Measurements from ENCODE around the gene PTCH1. TPM values are rescaled to one million over a fixed set of nuclear protein-coding genes. Genes with fewer than 3 reads are reported as not detected.

The PTCH1 gene
- total RNA-seq, 2 experiments from 2014 or later = 3.4 to 4.0 TPM

DNA sequence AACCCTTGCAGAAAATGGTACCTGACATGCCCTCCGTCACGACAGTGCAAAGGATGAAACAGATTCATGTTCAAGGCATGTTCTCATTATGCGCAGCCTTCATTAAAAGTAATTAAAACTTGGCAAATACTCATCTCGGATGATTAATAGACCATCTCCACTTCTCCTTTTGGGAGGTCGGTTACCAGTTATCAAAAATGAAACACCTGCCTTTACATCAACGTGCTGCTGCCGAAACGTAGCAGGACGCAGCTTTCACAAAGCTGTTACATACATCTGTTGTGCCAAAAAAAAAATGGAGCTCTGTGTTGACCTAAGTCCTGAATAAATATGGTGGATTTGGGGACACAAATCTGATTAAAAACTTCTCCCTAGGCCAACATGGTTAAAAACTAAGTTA, 75.7 kb downstream of the PTCH1 start:
- H3K27me3 Mint-ChIP-seq (ENCODE audit: low read depth) = no peaks in the 10 kb centered on the region
- H3K4me3 Mint-ChIP-seq = no peak overlapping the region
- intact Hi-C loops (cut with micrococcal nuclease) = no loop called here
- peaks cover 2% of the 10 kb centered on the region for H3K4me1 Mint-ChIP-seq (ENCODE audit: low read depth)
- H3K9me3 Mint-ChIP-seq = no peaks in the 10 kb centered on the region
- H3K27ac Mint-ChIP-seq = no peak overlapping the region
- H3K36me3 Mint-ChIP-seq (ENCODE audit: low read depth) = no peaks in the 10 kb centered on the region
- DNase-seq = no peak
- CTCF ChIA-PET = interaction anchor here (0.6 kb wide), 1 partner anchor 29 kb away, joined by 4 read pairs; no protein-coding TSS in a partner anchor

DNA sequence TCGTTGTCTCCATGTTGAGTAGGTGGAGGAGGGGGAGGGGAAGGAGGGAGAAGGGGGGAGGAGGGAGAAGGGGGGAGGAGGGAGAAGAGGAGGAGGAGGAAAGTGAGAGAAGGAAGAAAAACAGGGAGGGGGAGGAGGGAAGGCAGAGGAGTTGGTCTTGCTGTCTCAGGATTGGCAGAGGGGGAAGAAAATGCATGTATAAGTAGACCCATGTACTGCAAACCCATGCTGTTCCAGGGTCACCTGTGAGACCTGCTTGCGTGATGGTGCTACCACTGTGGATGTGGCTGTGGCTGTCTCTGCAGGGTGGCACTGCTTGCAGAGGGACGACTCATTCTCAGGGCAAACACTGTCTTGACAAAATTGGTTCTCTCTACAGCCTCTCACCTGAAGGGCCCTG, 76.3 kb downstream of the PTCH1 start:
- H3K27me3 Mint-ChIP-seq (ENCODE audit: low read depth) = no peaks in the 10 kb centered on the region
- no peaks in the 10 kb centered on the region for H3K9me3 Mint-ChIP-seq
- CTCF ChIA-PET = no interaction called here
- H3K4me3 Mint-ChIP-seq = no peak overlapping the region
- H3K4me1 Mint-ChIP-seq (ENCODE audit: low read depth) = no peaks in the 10 kb centered on the region
- DNase-seq = no peak
- intact Hi-C loops (cut with micrococcal nuclease) = no loop called here
- no peaks in the 10 kb centered on the region for H3K36me3 Mint-ChIP-seq (ENCODE audit: low read depth)
- no peak overlapping the region for H3K27ac Mint-ChIP-seq

DNA sequence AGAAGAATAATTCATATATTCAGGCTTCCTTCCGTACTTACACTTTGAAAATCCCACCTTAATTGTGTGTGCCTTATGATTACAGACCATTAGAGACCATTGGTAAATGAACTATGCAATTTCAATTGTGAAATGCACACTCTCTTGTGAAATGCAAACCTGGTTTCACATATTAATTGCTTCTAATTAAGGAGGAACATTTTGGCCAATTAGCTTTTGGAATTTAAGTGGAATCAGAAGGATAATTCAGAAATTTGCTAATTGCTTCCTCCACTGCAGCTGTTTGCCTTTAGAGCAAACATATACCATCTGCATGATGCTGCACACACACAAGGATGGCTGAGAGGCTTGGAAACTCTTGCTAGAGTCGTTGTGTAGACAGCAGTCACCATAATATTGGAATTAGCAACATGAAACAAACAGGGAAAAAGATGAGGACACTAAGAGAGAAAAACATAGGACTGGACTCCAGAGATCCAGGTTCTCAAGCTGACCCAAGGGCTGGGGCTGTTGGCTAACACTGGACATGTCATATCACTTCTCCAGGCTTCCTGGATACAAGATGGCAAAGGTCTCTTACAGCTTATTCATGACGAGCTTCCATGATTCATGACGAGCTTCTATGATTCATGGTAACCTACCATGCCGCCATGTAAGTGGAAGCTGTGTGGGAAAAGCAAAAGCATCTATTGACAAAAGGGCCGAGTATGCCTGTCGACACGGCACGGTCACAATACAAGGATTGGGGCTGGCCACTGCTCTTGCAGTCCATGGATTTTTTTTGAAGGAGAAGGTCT, 78.0 kb downstream of the PTCH1 start:
- no peak for DNase-seq
- Mint-ChIP-seq H3K27me3 (ENCODE audit: low read depth) (no peaks in the 10 kb centered on the region), H3K36me3 (ENCODE audit: low read depth) (no peaks in the 10 kb centered on the region), H3K9me3 (no peaks in the 10 kb centered on the region), H3K4me1 (ENCODE audit: low read depth) (peaks cover 6% of the 10 kb centered on the region), H3K4me3 (no peak overlapping the region), H3K27ac (no peak overlapping the region)
- intact Hi-C loops (cut with micrococcal nuclease) = no loop called here
- CTCF ChIA-PET = no interaction called here

DNA sequence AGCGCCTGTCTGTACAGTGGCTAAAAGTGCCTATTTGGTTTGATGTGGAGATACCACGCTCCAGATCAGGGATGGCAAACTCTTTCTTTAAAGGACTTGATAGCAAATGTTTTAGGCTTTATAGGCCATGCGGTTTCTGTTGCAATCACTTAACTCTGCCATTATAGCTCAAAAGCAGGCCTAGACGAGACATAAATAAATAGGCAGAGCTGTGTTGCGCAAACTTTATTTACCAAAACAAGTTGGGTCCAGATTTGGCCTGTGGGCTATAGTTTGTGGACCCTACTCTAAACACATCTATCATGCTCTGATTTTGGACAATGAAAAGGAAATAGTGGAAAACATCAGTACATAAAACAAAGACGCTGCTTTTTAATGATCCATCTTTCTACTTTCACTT, 79.2 kb downstream of the PTCH1 start:
- no peak for DNase-seq
- H3K27ac Mint-ChIP-seq = no peak overlapping the region
- CTCF ChIA-PET = no interaction called here
- intact Hi-C loops (cut with micrococcal nuclease) = no loop called here
- H3K4me3 Mint-ChIP-seq = no peak overlapping the region
- H3K27me3 Mint-ChIP-seq (ENCODE audit: low read depth) = no peaks in the 10 kb centered on the region
- no peaks in the 10 kb centered on the region for H3K9me3 Mint-ChIP-seq
- no peaks in the 10 kb centered on the region for H3K36me3 Mint-ChIP-seq (ENCODE audit: low read depth)
- peaks cover 6% of the 10 kb centered on the region for H3K4me1 Mint-ChIP-seq (ENCODE audit: low read depth)

DNA sequence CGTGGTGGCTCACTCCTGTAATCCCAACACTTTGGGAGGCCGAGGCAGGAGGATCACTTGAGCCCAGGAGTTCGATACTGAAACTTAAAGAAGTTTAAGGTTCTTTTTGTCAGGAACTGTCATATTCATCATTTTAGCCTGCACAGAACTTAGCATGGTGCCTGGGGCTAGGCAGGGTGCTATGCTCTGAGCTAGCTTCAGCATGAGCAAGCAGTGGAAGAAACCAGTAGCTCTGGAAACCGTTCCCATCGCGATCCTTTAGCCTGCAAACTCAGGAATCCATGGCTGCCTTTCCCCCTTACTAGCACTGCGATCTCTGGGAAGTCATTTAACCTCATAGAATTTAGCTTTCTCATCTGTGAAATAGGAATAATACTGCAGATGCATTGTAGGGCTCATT, 80.4 kb downstream of the PTCH1 start:
- Mint-ChIP-seq H3K36me3 (ENCODE audit: low read depth) (no peaks in the 10 kb centered on the region), H3K27me3 (ENCODE audit: low read depth) (no peaks in the 10 kb centered on the region), H3K4me1 (ENCODE audit: low read depth) (peaks cover 6% of the 10 kb centered on the region), H3K27ac (no peak overlapping the region), H3K4me3 (no peak overlapping the region), H3K9me3 (no peaks in the 10 kb centered on the region)
- CTCF ChIA-PET = interaction anchor here (0.6 kb wide), 1 partner anchor 138 kb away, joined by 5 read pairs; no protein-coding TSS in a partner anchor
- intact Hi-C loops (cut with micrococcal nuclease) = no loop called here
- no peak for DNase-seq

DNA sequence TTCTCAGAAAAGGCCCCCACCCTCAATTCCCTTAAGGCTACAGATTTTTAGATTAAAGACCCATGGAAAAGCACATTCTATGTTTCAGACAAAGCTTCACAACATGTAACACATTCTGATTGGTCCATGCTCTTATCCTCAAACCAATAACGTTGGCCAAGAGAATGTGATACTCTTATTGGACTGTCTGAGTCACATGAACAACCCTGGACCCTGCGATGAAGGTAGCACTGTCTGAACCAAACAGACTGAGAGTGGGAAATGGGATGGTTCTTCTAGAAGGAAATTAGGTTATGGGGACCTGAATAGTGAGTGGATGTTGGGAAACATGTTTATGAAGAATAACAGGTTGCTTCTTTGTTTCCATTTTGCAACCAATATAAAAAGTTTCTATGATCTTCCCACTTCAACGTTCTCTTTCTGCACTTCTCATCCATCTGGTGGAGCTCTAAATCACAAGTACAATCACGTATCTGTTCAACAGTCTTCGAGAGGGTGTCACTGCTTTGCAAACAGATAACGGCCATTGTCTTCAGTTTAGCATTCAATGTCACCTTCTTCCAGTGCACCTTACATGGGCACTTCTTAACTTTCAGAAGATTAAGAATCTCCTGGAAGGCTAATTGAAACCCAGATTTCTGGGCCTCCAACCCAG, 81.6 kb downstream of the PTCH1 start:
- Mint-ChIP-seq H3K9me3 (peaks cover 2% of the 10 kb centered on the region), H3K27ac (no peak overlapping the region), H3K27me3 (ENCODE audit: low read depth) (no peaks in the 10 kb centered on the region), H3K4me3 (no peak overlapping the region), H3K36me3 (ENCODE audit: low read depth) (no peaks in the 10 kb centered on the region), H3K4me1 (ENCODE audit: low read depth) (peaks cover 6% of the 10 kb centered on the region)
- CTCF ChIA-PET = interaction anchor here (1.1 kb wide), 1 partner anchor 14 kb away, joined by 3 read pairs; no protein-coding TSS in a partner anchor
- intact Hi-C loops (cut with micrococcal nuclease) = loop anchor here (2.0 kb wide), 1 partner anchor 784 kb away; no protein-coding TSS in a partner anchor
- no peak for DNase-seq

DNA sequence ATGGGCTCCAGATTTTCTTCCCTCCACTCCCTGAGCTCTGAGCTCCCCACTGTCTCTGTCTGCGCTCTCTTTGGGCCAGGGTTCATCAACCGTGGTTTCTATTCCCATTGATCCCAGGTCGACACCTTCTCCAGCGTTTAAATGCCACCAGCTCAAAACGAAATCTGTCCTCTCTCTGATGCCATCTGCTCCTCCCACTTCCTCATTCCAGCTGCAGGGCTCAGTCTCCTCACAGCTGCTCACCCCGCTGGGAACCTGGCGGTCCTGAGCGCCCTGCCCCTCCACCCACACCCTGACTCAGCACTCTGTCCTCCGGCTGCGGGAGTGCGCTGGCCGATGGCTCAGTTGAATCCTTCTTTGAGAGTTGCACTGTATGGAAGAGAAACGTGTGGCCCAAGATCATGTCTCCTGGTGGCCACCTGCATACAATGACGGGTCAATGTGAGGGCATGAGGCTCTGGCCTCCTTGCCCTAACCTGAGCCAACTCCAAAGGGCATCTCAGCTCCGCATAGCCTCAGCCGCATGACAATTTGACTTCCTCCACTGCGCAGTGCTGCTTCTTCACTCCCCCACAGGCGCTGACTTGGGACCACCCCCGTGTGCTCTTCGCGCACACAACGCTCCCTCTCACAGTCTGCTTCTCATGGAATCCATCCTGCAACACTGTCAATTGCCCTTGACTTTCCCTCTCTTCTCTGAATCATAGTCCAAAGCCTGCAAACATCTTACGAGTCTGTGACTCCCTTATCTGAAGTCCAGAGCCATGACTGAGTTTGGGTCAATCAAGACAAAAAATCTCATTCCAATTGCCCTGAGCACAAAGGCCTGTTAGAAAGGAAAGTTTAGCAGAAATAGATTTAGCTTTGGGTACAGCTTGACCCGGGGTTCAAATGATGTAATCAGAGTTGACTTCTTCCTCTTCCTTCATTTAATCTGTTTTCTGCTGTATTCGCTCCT, 82.4 kb downstream of the PTCH1 start:
- CTCF ChIA-PET = interaction anchor here (1.1 kb wide), 1 partner anchor 14 kb away, joined by 3 read pairs; no protein-coding TSS in a partner anchor
- H3K27ac Mint-ChIP-seq = no peak overlapping the region
- H3K36me3 Mint-ChIP-seq (ENCODE audit: low read depth) = no peaks in the 10 kb centered on the region
- no peak overlapping the region for H3K4me3 Mint-ChIP-seq
- peaks cover 6% of the 10 kb centered on the region for H3K4me1 Mint-ChIP-seq (ENCODE audit: low read depth)
- H3K9me3 Mint-ChIP-seq = peaks cover 8% of the 10 kb centered on the region
- H3K27me3 Mint-ChIP-seq (ENCODE audit: low read depth) = no peaks in the 10 kb centered on the region
- intact Hi-C loops (cut with micrococcal nuclease) = loop anchor here (2.0 kb wide), 1 partner anchor 784 kb away; no protein-coding TSS in a partner anchor
- DNase-seq = no peak

DNA sequence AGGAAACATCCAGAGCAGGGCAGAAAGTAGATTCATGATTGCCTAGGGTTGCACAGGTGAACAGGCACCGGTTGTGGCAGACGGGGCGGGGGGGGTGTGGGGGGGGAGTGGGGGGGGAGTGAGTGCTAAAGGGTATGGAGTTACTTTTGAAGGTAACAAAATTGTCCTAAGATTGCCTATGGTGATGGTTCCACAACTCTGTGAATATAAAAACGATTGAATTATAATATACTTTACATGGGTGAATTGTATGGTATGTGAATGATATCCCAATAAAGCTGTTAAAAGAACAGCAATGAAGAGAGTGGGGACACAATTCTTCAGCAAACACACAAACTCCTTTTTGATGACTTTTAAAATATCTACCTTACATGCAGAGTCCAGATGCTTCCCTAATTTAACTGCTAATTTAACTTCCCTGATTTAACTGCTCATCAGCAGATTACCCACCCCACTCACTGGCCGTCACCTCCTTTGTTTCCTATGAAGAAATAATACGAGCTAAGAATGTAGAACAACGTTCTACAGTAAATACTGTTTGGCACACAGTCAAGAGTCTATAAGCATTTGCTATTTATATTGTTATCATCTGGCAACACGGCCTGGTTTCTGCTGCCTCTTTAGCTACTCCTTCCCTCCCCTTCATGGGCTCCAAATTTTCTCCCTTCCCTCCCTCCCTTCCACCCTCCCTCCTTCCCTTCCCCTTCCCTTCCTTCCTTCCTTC, 83.5 kb downstream of the PTCH1 start:
- DNase-seq = no peak
- Mint-ChIP-seq H3K4me1 (ENCODE audit: low read depth) (peaks cover 6% of the 10 kb centered on the region), H3K4me3 (no peak overlapping the region), H3K27me3 (ENCODE audit: low read depth) (no peaks in the 10 kb centered on the region), H3K27ac (no peak overlapping the region), H3K9me3 (peaks cover 8% of the 10 kb centered on the region), H3K36me3 (ENCODE audit: low read depth) (no peaks in the 10 kb centered on the region)
- intact Hi-C loops (cut with micrococcal nuclease) = no loop called here
- CTCF ChIA-PET = no interaction called here

DNA sequence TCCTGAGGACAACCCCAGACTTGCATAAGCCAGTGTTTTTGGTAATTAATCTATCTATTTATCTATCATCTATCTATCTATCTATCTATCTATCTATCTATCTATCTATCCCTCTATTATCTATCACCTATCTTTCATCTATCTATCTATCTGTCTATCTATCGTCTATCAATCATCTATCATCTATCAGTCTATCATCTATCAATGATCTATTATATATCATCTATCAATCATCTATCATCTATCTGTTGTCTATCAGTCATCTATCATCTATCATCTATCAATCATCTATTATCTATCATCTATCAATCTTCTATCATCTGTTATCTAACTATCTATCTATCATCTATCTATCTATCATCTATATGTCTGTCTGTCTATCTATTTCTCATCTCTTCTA, 85.5 kb downstream of the PTCH1 start:
- Mint-ChIP-seq H3K27ac (no peak overlapping the region), H3K4me3 (no peak overlapping the region), H3K27me3 (ENCODE audit: low read depth) (no peaks in the 10 kb centered on the region), H3K36me3 (ENCODE audit: low read depth) (no peaks in the 10 kb centered on the region), H3K9me3 (peaks cover 8% of the 10 kb centered on the region), H3K4me1 (ENCODE audit: low read depth) (peaks cover 8% of the 10 kb centered on the region)
- intact Hi-C loops (cut with micrococcal nuclease) = no loop called here
- CTCF ChIA-PET = no interaction called here
- no peak for DNase-seq

DNA sequence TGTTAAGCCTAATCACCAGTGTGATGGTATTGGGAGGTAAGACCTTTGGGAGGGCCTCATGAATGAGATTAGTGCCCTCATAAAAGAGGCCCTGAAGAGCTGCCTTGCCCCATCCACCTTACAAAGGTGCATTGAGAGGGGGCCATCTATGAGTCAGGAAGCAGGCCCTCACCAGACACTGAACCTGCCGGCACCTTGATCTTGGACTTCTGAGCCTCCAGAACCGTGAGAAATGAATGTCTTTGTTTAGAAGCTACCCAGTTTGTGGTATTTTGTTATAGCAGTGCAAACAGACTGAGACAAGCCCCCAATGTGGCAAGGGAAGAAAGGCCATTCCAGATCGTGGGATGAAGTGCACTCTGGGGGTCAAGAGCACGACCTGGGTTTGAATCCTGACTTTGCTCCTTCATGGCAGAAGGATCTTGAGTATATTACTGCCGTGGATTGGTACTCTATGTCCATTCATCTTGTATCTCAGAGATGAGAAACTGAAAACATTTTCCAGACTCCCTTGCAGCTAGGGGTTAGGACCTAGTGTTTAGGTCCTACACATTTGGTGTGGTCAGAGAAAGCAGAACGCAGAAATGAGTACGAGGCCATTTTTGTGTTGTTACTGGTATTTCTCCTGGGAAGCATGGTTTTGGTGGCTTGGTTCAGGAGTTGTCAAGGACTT, 86.7 kb downstream of the PTCH1 start:
- Mint-ChIP-seq H3K36me3 (ENCODE audit: low read depth) (no peaks in the 10 kb centered on the region), H3K9me3 (peaks cover 8% of the 10 kb centered on the region), H3K27me3 (ENCODE audit: low read depth) (no peaks in the 10 kb centered on the region), H3K4me1 (ENCODE audit: low read depth) (peaks cover 12% of the 10 kb centered on the region), H3K27ac (no peak overlapping the region), H3K4me3 (no peak overlapping the region)
- CTCF ChIA-PET = no interaction called here
- DNase-seq = no peak
- intact Hi-C loops (cut with micrococcal nuclease) = no loop called here

DNA sequence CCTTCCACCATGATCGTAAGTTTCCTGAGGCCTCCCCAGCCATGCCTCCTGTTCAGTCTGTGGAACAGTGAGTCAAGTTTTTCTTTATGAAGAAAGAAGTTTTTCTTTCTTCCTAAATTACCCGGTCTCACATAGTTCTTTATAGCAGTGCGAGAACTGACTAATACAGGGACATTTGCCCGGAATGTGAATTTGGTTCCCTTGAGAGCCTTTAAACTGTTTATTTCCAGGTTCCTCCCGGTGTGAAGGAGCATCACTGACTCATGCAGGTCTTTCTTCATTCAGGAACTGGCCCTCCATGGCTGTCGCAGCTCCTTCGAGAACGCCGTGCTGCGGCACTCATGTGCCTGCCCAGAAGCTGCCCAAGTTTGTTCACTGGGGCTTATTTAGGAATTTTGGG, 87.7 kb downstream of the PTCH1 start:
- intact Hi-C loops (cut with micrococcal nuclease) = no loop called here
- no peaks in the 10 kb centered on the region for H3K27me3 Mint-ChIP-seq (ENCODE audit: low read depth)
- H3K36me3 Mint-ChIP-seq (ENCODE audit: low read depth) = no peaks in the 10 kb centered on the region
- peaks cover 8% of the 10 kb centered on the region for H3K9me3 Mint-ChIP-seq
- H3K4me1 Mint-ChIP-seq (ENCODE audit: low read depth) = peaks cover 10% of the 10 kb centered on the region
- no peak for DNase-seq
- no peak overlapping the region for H3K4me3 Mint-ChIP-seq
- H3K27ac Mint-ChIP-seq = no peak overlapping the region
- CTCF ChIA-PET = no interaction called here
